GM03348 (cell line): ENCODE results near the gene BNC2.

ENCODE experiments used
- DNase-seq: peaks from one replicate; pipeline ENCODE4 v3.0.0; 2012; ENCODE audit warnings: low spot score

Gene BNC2

DNA sequence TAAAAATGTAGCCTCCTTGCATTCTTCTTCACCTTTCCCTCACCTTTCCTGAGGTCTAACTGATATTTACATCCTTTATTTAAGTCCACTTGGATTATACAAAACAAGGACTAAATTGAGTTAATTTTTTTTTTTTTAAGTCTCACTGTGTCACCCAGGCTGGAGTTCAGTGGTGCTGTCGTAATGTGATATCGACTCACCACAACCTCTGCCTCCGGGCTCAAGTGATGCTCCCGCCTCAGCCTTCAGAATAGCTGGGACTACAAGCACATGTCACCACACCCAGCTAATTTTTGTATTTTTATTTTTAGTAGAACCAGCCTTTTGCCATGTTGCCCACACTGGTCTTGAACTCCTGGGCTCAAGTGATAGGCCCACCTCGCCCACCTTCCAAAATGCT lies 195.3 kb downstream of the BNC2 start:
- no peak for DNase-seq

DNA sequence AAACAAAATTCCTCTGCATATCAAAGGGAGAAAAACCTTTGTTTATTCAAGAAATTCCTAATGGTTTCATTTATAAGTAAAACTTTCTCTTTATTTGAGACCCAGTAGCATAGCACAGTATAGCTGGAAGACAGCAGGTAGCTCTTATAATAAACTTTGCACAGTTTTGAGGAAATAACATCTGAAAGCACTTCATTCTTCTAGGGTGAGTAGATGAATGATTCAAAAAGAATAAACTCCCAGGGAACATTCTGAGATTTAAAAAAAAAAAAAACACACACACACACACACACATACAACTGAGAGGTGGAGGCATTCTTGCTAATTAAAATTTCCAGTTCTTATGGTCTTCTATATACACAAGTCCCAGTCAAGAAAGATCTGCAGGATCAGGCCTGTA lies 197.3 kb downstream of the BNC2 start:
- no peak for DNase-seq

DNA sequence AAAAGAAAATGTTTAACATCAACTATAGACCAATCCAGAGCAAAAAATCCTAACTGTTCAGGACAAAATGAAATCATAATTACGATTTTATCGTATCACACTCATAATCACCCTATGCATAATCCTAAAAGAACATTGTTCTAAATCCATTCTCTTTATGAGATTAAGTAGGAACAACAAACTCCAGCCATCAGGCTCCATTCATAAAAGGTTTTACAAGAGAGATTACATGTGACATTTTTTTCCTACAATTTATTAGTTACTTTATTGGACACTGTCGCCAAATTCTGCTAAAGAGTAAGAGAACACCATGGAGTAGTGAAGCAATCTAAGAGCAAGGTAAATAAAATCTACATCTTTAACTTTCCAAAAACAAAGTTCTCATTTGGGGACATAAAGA lies 198.0 kb downstream of the BNC2 start:
- no peak for DNase-seq

DNA sequence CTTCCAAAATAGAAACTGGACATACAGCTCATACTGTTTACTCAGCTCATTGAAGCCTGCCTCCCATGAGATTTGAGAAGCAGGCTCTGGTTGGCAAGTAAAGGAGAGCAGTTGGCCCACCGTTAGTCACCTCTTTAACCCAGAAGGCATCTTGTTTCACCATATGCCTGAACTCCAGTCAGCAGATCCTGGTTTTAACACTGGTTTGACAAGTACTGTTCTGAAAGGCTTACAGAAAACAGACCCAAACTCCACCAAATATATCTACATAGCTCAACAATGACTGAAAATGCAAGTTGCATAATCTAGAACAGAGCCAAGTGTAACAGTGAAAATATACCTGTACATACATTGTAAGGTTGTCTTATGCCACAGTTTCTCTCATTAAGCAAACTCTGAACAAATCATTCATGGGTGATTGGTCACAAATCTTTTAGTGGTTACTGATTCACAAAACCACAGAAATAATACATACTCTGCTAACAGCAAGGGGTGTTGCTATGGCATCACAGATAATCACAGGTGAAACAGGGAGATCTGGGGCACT lies 198.8 kb downstream of the BNC2 start:
- peak; percentile 33 for DNase-seq

DNA sequence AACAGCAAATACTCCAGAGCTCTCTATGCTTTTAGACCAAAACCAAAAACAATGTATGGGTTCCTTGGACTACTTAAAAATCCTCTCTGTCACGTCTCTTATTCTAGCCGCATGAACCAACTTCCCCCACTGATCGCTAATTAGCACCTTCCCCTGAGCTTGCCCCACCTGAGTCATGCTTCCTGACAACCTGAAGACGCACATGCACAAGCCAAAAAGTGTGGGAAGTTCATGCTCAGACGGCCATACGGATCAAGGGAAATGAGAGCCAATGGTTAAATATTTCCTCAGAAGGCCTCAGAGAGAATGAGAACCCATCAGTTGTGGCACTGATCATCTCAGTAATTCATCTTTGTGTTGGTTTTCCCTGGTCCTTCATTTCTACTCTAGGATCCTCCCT lies 199.7 kb downstream of the BNC2 start:
- no peak for DNase-seq

DNA sequence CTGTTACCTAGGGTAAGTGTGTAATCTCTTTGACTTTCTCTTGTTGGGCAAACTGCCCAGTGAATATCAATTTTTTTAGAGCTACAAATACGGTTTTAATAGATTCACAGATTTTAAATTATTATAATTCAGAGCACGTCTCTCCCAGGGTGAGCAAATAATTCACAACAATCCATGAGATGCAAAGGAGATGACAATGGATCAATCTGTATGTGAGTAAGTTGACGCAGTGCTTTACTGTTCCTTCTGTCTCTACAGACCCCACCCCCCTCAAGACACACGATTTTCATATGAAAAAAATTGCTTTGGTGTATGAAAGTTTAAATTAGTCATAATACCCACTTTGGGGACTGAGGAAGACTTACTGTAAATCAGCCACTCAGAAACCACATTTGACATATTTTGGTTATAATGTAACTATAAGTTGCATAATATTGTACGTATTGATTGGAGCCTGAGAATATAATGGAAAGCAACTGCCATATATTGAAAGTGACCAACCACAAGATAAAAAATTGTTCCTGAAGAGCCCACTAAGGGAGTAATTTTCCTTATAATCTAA lies 201.7 kb downstream of the BNC2 start:
- DNase-seq: no peak

DNA sequence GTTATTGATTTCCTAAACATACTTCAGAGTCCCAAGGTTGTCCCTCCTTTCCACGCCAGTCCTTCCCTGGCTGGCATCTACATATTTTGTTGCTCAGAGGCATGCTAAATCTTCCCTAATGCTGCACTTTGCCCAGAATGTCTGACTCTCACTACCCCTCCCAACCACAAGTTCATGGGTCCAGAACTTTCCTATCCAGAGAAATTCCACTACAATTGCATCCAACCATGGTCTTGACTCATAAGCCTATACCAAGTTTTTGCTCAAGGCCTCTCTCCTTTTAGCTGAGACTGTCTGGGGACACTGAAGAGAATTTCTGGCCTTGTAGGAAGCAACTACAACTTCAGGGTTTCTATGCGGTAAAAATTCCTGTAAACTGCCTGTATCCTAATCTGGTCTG lies 206.3 kb downstream of the BNC2 start:
- no peak for DNase-seq

DNA sequence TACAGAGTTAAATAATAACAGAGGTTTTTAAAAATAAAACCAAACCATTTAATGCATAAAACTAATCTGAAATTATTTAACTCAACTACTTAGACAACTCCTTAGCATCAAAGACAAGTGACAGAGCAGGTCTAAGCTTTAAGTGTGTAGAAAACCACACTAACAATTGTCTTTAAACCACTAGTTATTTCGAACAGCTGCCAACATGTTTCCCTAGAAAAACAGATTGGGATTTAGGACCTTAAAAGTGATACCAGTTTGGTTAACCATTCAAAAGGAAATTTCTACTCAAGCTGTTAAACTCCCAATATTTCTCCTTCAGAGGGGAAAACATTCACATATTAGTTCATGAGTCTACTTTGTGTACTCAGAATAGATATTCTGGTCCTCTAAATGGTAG lies 208.7 kb downstream of the BNC2 start:
- DNase-seq: no peak

DNA sequence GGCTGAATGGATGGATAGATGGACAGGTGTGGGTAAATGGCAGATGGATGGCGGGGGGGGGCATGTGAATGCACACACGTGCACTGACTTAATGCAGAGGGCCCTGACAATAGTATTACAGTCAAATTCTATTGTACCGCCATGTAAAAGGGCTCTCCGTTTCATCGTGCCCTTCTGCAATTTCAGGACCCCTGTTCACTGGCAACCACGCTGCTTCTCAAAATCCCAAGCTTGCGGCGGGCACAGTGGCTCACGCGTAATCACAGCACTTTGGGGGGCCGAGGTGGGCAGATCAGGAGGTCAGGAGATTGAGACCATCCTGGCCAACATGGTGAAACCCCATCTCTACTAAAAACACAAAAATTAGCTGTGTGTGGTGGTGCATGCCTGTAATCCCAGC lies 211.4 kb downstream of the BNC2 start:
- DNase-seq: no peak

DNA sequence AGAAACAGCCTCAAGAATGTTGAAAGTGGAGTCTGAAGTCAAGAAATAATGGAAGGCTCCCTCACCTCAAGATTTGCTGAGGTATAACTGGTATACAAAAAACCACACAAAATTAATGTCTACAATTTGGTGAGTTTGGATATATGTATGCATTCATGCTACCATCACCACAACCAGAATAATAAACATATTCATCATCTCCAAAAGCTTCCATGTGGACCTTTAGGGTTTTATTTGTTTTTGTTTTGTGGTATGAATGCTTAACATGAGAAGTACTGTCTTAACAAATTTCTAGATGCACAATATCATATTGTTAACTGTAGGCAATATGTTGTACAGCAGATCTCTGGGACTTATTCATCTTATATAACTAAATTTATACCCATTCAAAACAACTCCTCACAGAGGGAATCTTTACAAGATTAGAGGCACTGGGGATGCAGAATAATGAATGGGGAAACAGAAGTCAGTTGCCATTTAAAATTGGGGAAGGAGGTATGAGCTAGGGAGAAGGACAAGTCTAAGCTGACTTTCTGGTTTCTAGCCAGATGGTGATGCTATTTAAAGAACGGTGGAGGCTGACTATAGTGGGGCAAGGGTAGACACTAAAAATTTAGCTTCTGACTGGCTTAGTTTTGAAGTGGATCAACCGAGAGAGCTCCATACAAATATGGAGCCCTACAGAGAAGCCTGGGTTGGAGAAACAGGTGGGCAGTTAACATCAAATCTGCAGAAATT lies 213.9 kb downstream of the BNC2 start:
- DNase-seq: no peak

DNA sequence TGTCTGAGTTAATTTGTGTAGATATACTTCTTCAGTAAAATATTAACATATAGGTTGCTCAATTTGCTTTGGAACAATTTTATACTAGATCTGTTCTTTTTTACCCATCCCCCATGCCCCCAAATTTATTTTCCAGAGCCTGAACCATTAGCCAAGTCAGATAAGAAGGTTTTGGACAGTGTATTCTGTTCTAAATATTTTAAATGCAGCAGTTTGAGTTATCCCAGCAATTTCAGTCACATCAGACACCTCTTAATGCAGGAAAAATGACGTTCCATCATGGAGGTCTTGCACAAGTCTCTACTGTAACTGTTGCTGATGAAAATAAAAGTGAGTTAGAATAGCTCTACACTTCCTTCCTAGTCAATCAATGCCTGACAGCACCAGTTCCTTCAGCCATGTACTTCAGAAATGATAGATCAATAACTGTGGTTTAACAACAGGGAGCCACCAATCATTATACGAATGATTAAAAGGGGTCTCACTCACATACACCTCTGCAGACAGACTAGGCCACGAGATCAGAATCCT lies 215.8 kb downstream of the BNC2 start:
- DNase-seq: no peak

DNA sequence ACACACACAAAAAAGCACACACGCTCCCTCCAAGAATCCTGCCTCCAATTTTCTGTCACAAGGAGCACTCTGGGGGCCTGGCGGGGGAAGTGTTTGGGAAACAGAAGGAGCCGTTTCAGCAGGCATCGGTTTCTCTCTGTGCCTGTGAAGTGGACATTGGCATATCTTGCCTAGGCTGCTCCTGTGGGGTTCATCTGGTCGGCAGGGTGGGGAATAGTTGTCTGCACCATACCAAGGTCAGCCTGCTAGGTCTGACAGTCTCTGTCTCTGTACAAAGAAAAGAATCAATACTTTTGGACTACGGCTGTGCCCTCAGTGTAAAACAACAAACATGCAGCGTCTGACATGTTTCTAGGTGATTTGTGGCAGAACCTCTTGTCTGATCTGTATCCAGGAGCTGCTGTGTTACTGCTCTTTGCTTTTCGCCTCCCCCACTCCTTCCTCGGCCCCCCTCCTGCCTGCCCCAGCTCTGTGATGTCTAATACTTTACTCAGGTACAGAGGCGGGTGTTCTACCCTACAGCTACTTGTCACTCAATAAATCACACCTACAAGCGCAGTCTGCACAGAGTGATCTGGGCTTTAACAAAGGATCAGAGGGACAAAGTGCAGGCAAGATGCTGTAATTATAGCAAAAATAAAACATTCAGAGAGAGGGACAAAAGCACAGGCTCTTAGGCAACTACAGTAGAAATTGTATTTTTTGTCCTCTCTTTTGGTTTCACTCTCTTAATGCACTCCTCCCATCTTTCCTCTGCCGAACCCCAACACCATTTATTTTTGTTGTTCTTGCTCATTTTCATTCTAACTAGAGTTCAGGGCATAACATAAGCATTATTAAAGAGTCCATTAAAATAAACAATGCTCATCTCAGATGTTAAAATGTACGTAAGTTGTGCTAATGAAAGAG lies 216.7 kb downstream of the BNC2 start:
- DNase-seq: no peak

DNA sequence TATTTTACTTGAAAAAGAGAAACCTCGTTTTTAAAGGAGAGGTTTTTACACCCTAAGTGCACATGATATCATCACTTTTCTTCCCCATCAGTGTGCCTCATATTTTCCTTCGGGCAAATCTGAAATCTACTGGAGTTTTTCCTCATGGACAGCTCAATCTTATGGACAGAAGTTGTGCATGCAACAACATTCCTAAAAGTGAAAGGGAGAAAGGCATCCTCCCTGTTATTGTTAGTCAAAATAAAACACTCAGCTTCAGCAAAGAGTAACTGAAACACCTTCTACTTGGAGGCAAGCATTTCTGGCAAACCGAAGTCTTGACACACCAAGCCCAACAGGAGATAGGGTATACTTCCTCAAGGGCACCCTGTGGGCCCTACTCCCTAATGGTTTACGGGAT lies 217.9 kb downstream of the BNC2 start:
- no peak for DNase-seq

DNA sequence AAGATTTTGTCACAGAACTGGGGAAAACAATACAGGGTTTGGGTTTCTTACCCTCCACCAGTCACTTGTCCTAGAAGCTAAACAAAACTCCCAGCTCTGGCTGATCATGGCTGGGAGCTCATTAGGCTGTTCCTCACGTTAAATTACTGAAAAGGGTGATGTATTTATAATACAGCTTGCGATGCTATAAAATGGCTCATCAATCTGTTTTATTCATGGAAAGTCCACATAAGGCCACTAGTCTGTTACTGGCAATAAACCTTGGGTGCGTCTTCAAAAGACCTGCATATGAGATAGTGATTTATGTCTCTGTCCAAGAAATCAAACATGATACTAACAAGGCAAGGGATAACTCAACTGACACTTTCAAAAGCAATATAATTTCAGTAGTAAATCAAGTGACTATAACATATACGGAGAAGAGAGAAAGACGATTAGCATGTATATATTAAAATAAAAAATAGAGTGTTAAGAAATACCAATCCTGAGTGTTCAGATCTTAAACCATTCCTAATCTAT lies 219.0 kb downstream of the BNC2 start:
- DNase-seq: no peak

DNA sequence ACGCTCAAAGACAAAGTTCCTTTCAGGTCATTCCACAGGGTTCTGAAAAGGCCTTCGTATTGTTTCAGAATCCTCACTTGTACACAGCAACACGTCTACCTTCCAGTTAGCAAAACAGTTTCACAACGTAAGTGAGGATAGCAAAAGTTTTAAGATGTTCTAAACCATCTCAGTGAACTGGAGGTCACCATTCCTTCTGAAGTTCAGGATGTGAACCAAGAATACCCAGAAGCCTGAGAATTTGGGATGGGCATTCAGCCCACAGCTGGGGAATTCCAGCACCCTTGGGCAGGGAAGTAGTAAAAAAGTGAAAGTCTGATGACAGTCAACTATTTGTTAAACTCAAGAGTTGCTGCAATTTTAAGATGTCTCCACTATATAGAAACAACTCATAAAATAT lies 224.5 kb downstream of the BNC2 start:
- peak; percentile 10 for DNase-seq

DNA sequence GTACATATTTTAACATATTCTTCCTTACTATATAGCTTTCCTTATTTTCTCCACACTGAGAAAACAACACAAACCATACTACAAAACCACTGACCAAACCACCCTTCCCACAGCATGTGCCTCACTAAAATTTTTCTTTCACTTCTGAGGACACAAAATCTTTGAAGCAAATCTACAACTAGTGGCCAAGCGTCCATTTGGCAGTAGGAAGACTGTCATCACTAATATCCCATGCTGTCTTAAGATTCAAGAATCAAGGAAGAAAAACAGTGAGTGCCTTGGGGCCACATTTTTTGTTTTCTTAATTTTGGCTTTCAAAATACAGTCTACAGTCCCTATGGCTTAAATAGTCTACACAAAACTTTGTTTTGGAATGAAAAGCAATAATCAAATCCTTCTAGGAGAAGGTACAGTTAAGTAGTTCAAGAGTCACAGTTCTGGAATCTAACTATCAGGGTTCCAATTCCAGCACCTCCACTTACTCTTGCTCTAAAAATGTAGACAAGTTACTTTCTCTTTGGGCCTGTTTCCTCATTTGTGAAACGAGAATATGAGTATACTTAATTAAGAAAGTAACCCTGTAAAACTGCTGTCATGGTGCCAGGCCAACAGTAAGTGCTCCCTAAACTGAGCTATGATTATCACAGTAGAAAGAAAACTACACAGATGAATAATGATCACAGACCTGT lies 227.9 kb downstream of the BNC2 start:
- DNase-seq: peak; percentile 39

DNA sequence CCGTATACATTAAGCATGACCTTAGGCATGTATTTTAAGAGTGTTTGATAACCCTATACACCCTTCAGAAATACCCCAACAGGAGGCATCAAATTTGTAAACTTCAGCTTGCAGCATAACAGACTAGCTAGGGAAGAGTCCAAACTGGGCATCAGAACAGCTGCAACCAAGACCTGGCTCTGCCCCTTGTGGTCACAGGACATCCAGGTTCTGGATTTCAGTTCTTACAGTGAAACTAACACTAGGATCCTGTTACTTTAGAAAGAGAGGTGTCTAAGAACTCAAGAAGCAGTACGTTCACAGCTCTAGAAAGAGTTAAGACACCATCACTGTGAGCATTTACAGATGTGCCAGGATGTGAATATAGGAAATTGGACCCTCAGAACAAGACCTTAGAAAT lies 229.8 kb downstream of the BNC2 start:
- no peak for DNase-seq

DNA sequence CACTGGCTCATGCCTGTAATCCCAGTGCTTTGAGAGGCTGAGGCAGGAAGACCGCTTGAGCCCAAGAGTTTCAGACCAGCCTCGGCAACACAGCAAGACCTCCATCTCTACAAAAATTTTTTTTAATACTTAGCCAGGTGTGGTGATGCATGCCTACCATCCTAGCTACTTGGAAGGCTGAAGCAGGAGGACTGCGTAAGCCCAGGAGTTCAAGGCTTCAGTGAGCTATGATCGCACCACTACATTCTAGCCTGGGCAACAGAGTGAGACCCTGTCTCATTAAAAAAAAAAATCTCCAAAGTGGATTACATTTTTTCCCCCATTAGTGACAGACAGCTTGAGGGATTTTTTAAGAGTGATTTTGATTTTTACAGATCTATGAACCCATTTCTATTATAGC lies 230.8 kb downstream of the BNC2 start:
- DNase-seq: no peak

DNA sequence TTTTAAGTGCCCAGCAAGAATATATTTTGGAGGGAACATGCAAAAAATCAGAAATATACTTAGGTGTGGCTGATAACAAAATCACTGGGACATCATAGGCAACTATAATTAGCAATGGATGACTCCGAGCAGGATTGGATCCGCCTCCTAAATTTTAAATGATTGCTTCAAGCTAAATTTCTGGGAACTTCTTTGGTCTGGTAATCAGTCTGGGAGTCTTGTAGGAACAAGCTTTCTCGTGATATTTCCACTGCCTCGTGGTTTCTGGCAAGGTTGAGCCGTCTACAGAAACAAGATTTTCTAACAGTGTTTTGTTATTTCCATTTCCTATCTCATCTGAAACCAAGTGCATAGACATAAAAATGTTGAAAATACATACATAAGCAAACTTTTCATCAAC lies 232.6 kb downstream of the BNC2 start:
- DNase-seq: no peak

DNA sequence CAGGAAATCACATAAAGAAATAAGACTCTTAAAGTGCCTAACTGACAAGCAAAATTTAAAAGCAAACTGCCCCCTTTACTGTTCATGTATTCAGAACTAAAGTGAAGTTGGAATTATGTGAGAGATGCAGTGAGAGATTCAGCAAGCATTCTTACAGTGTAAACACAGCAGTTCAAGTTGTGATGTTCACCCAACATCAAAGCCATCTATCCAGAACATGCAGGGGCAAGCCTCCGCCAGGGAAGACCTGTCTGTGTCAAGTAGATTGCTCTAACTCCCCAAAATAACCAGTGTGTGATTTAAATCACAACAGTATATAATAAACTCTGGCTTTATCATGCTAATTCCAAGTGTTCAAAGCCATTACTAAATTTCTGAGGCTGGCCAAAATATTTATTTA lies 233.3 kb downstream of the BNC2 start:
- DNase-seq: no peak

DNA sequence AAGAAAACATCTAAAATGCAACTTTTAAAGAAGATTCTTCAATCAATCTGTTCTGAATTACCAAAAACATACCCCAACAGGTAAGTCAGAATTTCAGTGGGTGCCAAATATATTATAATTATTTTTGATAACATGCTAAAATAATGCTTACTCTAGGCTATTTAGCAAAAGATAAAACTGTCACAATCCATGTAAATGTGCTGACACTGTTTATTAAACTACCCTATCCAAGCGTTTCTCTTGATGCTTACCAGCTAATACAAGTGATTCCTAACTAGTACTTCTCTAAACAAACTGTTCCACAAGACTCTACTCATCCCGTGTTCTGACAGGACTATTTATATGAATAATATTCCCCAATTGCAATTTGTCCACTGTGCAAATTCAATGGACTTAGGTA lies 236.7 kb downstream of the BNC2 start:
- DNase-seq: no peak

DNA sequence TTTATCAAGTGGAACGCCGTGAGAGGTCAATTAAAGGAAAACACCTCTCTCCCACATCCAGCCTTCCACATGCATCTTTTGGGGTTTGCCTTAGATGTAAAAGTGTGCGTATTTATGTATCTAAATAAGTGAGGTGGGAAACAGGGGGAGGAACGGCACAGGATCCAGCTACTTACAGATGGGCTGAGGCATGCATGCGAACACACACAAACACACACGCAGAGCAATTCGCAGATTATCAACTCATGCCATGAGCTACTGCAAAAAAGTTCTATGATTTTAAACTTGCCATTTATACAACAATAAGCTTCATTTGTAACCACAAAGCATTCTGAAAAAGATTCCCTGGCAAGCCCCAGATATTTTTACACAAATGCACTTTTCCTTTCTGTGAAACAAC lies 242.1 kb downstream of the BNC2 start:
- peak; percentile 11 for DNase-seq
